ENCODE data around the gene BRMS1L. TPM values are rescaled to one million over a fixed set of nuclear protein-coding genes. Genes with fewer than 3 reads are reported as not detected.

The BRMS1L gene
- total RNA-seq, 1 experiment from 2014 or later: 8.0 TPM

GRCh38 chr14:35865611-35866324, 39.6 kb downstream of the BRMS1L start:
- no peak overlapping the region for H3K27ac ChIP-seq

GRCh38 chr14:35866595-35867279, 40.6 kb downstream of the BRMS1L start:
- intact Hi-C loops (cut with micrococcal nuclease; ENCODE audit: unreplicated experiment): no loop called here
- H3K4me3 ChIP-seq: no peak overlapping the region
- H3K27me3 ChIP-seq (ENCODE audit: insufficient read depth, low read depth): no peaks in the 10 kb centered on the region
- no peaks in the 10 kb centered on the region for H3K9me3 ChIP-seq (ENCODE audit: insufficient read depth, low read depth)
- POLR2A ChIA-PET (ENCODE audit: unreplicated experiment): no interaction called here
- no peak for DNase-seq
- no peaks in the 10 kb centered on the region for H4K20me1 ChIP-seq (ENCODE audit: insufficient read depth)
- CTCF ChIA-PET: no interaction called here
- H3F3A ChIP-seq (ENCODE audit: insufficient read depth, low read depth): no peaks in the 10 kb centered on the region
- no peak for TF ChIP-seq EZH2 (IDR thresholded peaks at IDR 0.05; ENCODE audit: low read depth)
- no peak for TF ChIP-seq CTCF (conservative IDR thresholded peaks at IDR 0.05)
- no peaks in the 10 kb centered on the region for H3K79me2 ChIP-seq (ENCODE audit: low read depth)
- no peak overlapping the region for H3K4me2 ChIP-seq
- H3K36me3 ChIP-seq (ENCODE audit: low read depth): no peaks in the 10 kb centered on the region
- no TSS peak for BruUV-seq (replicated peaks)
- H3K4me1 ChIP-seq (replicated peaks; ENCODE audit: insufficient read depth): no peaks in the 10 kb centered on the region
- H3K27ac ChIP-seq: no peak overlapping the region
- H3K9me2 ChIP-seq (ENCODE audit: insufficient read depth): no peaks in the 10 kb centered on the region
- no peak overlapping the region for H2AFZ ChIP-seq

More at GRCh38 chr14:35865611-35866324, 39.6 kb downstream of the BRMS1L start:
- Histone ChIP-seq H3K4me2 (no peak overlapping the region), H3K27me3 (ENCODE audit: insufficient read depth, low read depth) (no peaks in the 10 kb centered on the region), H3K36me3 (ENCODE audit: low read depth) (no peaks in the 10 kb centered on the region), H3K4me1 (replicated peaks; ENCODE audit: insufficient read depth) (no peaks in the 10 kb centered on the region), H3K4me3 (no peak overlapping the region), H3F3A (ENCODE audit: insufficient read depth, low read depth) (no peaks in the 10 kb centered on the region), H4K20me1 (ENCODE audit: insufficient read depth) (no peaks in the 10 kb centered on the region), H3K79me2 (ENCODE audit: low read depth) (no peaks in the 10 kb centered on the region), H3K9me2 (ENCODE audit: insufficient read depth) (no peaks in the 10 kb centered on the region), H2AFZ (no peak overlapping the region), H3K9me3 (ENCODE audit: insufficient read depth, low read depth) (no peaks in the 10 kb centered on the region)
- BruUV-seq (replicated peaks): no TSS peak
- no peak for TF ChIP-seq EZH2 (IDR thresholded peaks at IDR 0.05; ENCODE audit: low read depth)
- no peak for TF ChIP-seq CTCF (conservative IDR thresholded peaks at IDR 0.05)
- ChIA-PET CTCF (interaction anchor here (0.6 kb wide), 1 partner anchor 9 kb away, joined by 3 read pairs; no protein-coding TSS in a partner anchor), POLR2A (ENCODE audit: unreplicated experiment) (no interaction called here)
- intact Hi-C loops (cut with micrococcal nuclease; ENCODE audit: unreplicated experiment): no loop called here
- no peak for DNase-seq

- intact Hi-C loops (cut with micrococcal nuclease; ENCODE audit: unreplicated experiment): no loop called here
Measured at GRCh38 chr14:35867280-35867629, 41.1 kb downstream of the BRMS1L start.

More at GRCh38 chr14:35867280-35867629, 41.1 kb downstream of the BRMS1L start:
- H3K79me2 ChIP-seq (ENCODE audit: low read depth): no peaks in the 10 kb centered on the region
- no peaks in the 10 kb centered on the region for H3K27me3 ChIP-seq (ENCODE audit: insufficient read depth, low read depth)
- H3K4me1 ChIP-seq (replicated peaks; ENCODE audit: insufficient read depth): no peaks in the 10 kb centered on the region
- no peak for DNase-seq
- H3K4me3 ChIP-seq: no peak overlapping the region
- no peaks in the 10 kb centered on the region for H3K9me2 ChIP-seq (ENCODE audit: insufficient read depth)
- CTCF ChIA-PET: no interaction called here
- TF ChIP-seq EZH2 (IDR thresholded peaks at IDR 0.05; ENCODE audit: low read depth) (no peak), CTCF (conservative IDR thresholded peaks at IDR 0.05) (no peak)
- no peaks in the 10 kb centered on the region for H3K36me3 ChIP-seq (ENCODE audit: low read depth)
- no peak overlapping the region for H3K27ac ChIP-seq
- no peaks in the 10 kb centered on the region for H4K20me1 ChIP-seq (ENCODE audit: insufficient read depth)
- no peaks in the 10 kb centered on the region for H3F3A ChIP-seq (ENCODE audit: insufficient read depth, low read depth)
- no peaks in the 10 kb centered on the region for H3K9me3 ChIP-seq (ENCODE audit: insufficient read depth, low read depth)
- H2AFZ ChIP-seq: no peak overlapping the region
- BruUV-seq (replicated peaks): no TSS peak
- no peak overlapping the region for H3K4me2 ChIP-seq
- POLR2A ChIA-PET (ENCODE audit: unreplicated experiment): no interaction called here

Measured in PC-9 (cell line).